ENCODE data around the gene CAPZA2.

DNA sequence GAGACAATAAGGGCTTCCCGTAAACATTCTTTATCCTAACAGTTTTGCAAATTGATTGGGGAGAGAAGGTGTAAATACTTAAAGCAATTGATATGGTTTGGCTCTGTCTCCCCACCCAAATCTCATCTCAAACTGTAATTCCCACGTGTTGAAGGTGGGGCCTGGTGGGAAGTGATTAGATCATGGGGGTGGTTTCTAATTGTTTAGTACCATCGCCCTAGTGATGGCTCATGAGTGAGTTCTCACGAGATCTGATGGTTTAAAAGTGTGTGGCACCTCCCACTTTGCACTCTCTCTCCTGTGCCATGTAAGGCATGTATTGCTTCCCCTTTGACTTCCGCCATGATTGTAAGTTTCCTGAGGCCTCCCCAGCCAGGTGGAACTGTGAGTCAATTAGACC, 22.1 kb upstream of the CAPZA2 start:
- no peak for TF ChIP-seq EP300 (IDR thresholded peaks at IDR 0.05)
- no peak for TF ChIP-seq CTCF (IDR thresholded peaks at IDR 0.05)
- no peak for TF ChIP-seq POLR2A (IDR thresholded peaks at IDR 0.05)
